HepG2 (cell line): Measurements from ENCODE around the gene DDX17. TPM values are rescaled to one million over a fixed set of nuclear protein-coding genes. Genes with fewer than 3 reads are reported as not detected.

Experiments used
- AKAP8 ChIP-seq: sonication (generic); formaldehyde crosslinking; IDR thresholded peaks from 2 replicates; pipeline ENCODE4 v1.5.1; 2020; ENCODE audit warnings: mild to moderate bottlenecking, missing genetic modification reagents
- ETV5 ChIP-seq: IDR thresholded peaks from 2 replicates; pipeline ENCODE4 v1.6.1; 2018; ENCODE audit warnings: missing biosample characterization, missing genetic modification reagents, inconsistent platforms, borderline replicate concordance
- GATAD1 ChIP-seq: IDR thresholded peaks from 2 replicates; pipeline ENCODE4 v1.6.1; 2016; ENCODE audit warnings: missing genetic modification reagents, missing compliant biosample characterization
- GATAD2A ChIP-seq: IDR thresholded peaks from 2 replicates; pipeline ENCODE4 v1.6.1; 2016
- HOXA9 ChIP-seq: sonication (generic); formaldehyde crosslinking; IDR thresholded peaks from 2 replicates; pipeline ENCODE4 v1.8.1; 2022; ENCODE audit warnings: missing genetic modification reagents, mild to moderate bottlenecking, moderate library complexity, borderline replicate concordance
- IKZF4 ChIP-seq: sonication (generic); formaldehyde crosslinking; IDR thresholded peaks from 2 replicates; pipeline ENCODE4 v1.5.1; 2020; ENCODE audit warnings: borderline replicate concordance, mild to moderate bottlenecking, low read depth, missing genetic modification reagents; ENCODE audit errors: not compliant biosample characterization
- ISL2 ChIP-seq: sonication (generic); formaldehyde crosslinking; IDR thresholded peaks from 2 replicates; pipeline ENCODE4 v1.5.0; 2020; ENCODE audit warnings: missing genetic modification reagents
- KDM1A ChIP-seq: IDR thresholded peaks from 2 replicates; pipeline ENCODE4 v1.6.1; 2016; ENCODE audit warnings: missing compliant biosample characterization
- MED1 ChIP-seq: sonication (generic); formaldehyde crosslinking; IDR thresholded peaks from 2 replicates; pipeline ENCODE4 v1.4.0; 2020; ENCODE audit warnings: missing genetic modification reagents
- MTA1 ChIP-seq: sonication (generic); formaldehyde crosslinking; IDR thresholded peaks from 2 replicates; pipeline ENCODE4 v1.4.0; 2020; ENCODE audit warnings: missing genetic modification reagents, mild to moderate bottlenecking, borderline replicate concordance
- NONO ChIP-seq, 2 experiments: fragments of 450-650 bp in 1 of 2; sonication (generic) in 1 of 2; formaldehyde crosslinking in 1 of 2; IDR thresholded peaks in 1 of 2; conservative IDR thresholded peaks in 1 of 2; 2 replicates each; pipeline versions ENCODE4 v1.6.1 to v1.8.0; 2017 to 2022; ENCODE audit warnings: mild to moderate bottlenecking in 1 of 2, missing genetic modification reagents in 1 of 2, moderate library complexity in 1 of 2
- NR2F6 ChIP-seq, 2 experiments: IDR thresholded peaks; 2 replicates each; pipeline ENCODE4 v1.6.1; 2016; ENCODE audit warnings: antibody characterized with exemption in 1 of 2, mild to moderate bottlenecking in 1 of 2
- POLR2G ChIP-seq: fragments of 200-400 bp; formaldehyde crosslinking; IDR thresholded peaks from 2 replicates; pipeline ENCODE4 v1.6.1; 2018; ENCODE audit warnings: mild to moderate bottlenecking, low read depth, low read length, moderate library complexity
- RFXAP ChIP-seq: sonication (generic); formaldehyde crosslinking; IDR thresholded peaks from 2 replicates; pipeline ENCODE4 v1.4.0; 2020; ENCODE audit warnings: missing genetic modification reagents, borderline replicate concordance
- SALL1 ChIP-seq: sonication (generic); formaldehyde crosslinking; IDR thresholded peaks from 2 replicates; pipeline ENCODE4 v1.8.0; 2022; ENCODE audit warnings: mild to moderate bottlenecking, missing genetic modification reagents
- SAP130 ChIP-seq: IDR thresholded peaks from 2 replicates; pipeline ENCODE4 v1.6.1; 2016; ENCODE audit warnings: low read depth
- SP1 ChIP-seq, 2 experiments: fragments of 450-650 bp in 1 of 2; sonication (generic) in 1 of 2; formaldehyde crosslinking in 1 of 2; IDR thresholded peaks; 2 replicates each; pipeline versions ENCODE4 v1.4.0 to v1.6.1; 2016 to 2020; ENCODE audit warnings: missing genetic modification reagents in 1 of 2
- SP140L ChIP-seq: sonication (generic); formaldehyde crosslinking; IDR thresholded peaks from 2 replicates; pipeline ENCODE4 v1.4.0; 2020; ENCODE audit warnings: missing genetic modification reagents, borderline replicate concordance
- STAG1 ChIP-seq: sonication (generic); formaldehyde crosslinking; IDR thresholded peaks from 2 replicates; pipeline ENCODE4 v1.4.0; 2020; ENCODE audit warnings: missing genetic modification reagents
- TBX2 ChIP-seq: sonication (generic); formaldehyde crosslinking; IDR thresholded peaks from 2 replicates; pipeline ENCODE4 v1.5.0; 2020; ENCODE audit warnings: missing genetic modification reagents, mild to moderate bottlenecking, borderline replicate concordance
- TFAP4 ChIP-seq: sonication (generic); IDR thresholded peaks from 2 replicates; pipeline ENCODE4 v1.6.1; 2016; ENCODE audit warnings: low read depth, borderline replicate concordance
- ZNF232 ChIP-seq: sonication (generic); formaldehyde crosslinking; IDR thresholded peaks from 2 replicates; pipeline ENCODE4 v1.4.0; 2020; ENCODE audit warnings: missing genetic modification reagents, borderline replicate concordance
- ZNF331 ChIP-seq: sonication (generic); formaldehyde crosslinking; IDR thresholded peaks from 2 replicates; pipeline ENCODE4 v1.4.0; 2020; ENCODE audit warnings: missing genetic modification reagents
- ZNF383 ChIP-seq: sonication (generic); formaldehyde crosslinking; IDR thresholded peaks from 2 replicates; pipeline ENCODE4 v1.4.0; 2020; ENCODE audit warnings: missing genetic modification reagents, mild to moderate bottlenecking, borderline replicate concordance
- ZNF609 ChIP-seq: sonication (generic); formaldehyde crosslinking; IDR thresholded peaks from 2 replicates; pipeline ENCODE4 v1.4.0; 2020; ENCODE audit warnings: mild to moderate bottlenecking, missing genetic modification reagents, borderline replicate concordance
- ZNF784 ChIP-seq: sonication (generic); formaldehyde crosslinking; IDR thresholded peaks from 2 replicates; pipeline ENCODE4 v1.5.1; 2020; ENCODE audit warnings: missing genetic modification reagents, mild to moderate bottlenecking, borderline replicate concordance
- polyA plus RNA-seq, 8 experiments: library from polyadenylated mRNA; depleted of rRNA in 3 of 8; stranded (reverse) in 7 of 8; unstranded in 1 of 8; fragments of >200 nt; fragmentation: Illumina TruSeq in 4 of 8; extraction: Trizol in 4 of 8; gene quantifications; 2 replicates each; pipeline versions ENCODE4 v1.2.1 to v1.2.3, GENCODE V29; 2011 to 2016; ENCODE audit warnings: low read depth in 4 of 8, missing spikeins in 1 of 8, mixed read lengths in 1 of 8; ENCODE audit not compliant: insufficient read depth in 1 of 8
- total RNA-seq, 5 experiments: library from RNA; depleted of rRNA; stranded (reverse); fragments of >200 nt; fragmentation: Illumina TruSeq; extraction: Trizol; gene quantifications; 2 replicates each; pipeline ENCODE4 v1.2.3, GENCODE V29; 2016; ENCODE audit warnings: low read depth in 1 of 5

DDX17 gene
- total and polyA plus RNA-seq, 2 of the 13 experiments (the other 11 are each of a cell fraction or from before 2014, with no cell fraction given) = 238 to 344 TPM

GRCh38 chr22:38513063-38513462 is 7.0 kb upstream of the DDX17 start (continued):
- peak; percentile 37; the same call in 1 of the 2 replicates for TF ChIP-seq ETV5
- no peak for TF ChIP-seq GATAD2A
- TF ChIP-seq ZNF609 = no peak
- TF ChIP-seq SP1 (IDR thresholded peaks at IDR 0.05) = no peak
- no peak for TF ChIP-seq SP1 (CRISPR knock-in tag; IDR thresholded peaks at IDR 0.05)
- no peak for TF ChIP-seq ZNF232 (CRISPR knock-in tag)
- no peak for TF ChIP-seq KDM1A
- 0 out of 2 replicates have a peak, but pooled peaks have one; percentile 20 for TF ChIP-seq GATAD1
- TF ChIP-seq MTA1 (CRISPR knock-in tag) = no peak
- peak; percentile 25; the same call in 1 of the 2 replicates for TF ChIP-seq SALL1 (CRISPR knock-in tag)
- no peak for TF ChIP-seq HOXA9 (CRISPR knock-in tag)
- TF ChIP-seq TFAP4 = no peak
- no peak for TF ChIP-seq AKAP8 (CRISPR knock-in tag)
- TF ChIP-seq TBX2 (CRISPR knock-in tag) = 0 out of 2 replicates have a peak, but pooled peaks have one; percentile 21
- TF ChIP-seq STAG1 (CRISPR knock-in tag) = peak; percentile 76
- TF ChIP-seq IKZF4 (CRISPR knock-in tag) = no peak
- no peak for TF ChIP-seq NONO (IDR thresholded peaks at IDR 0.05)
- TF ChIP-seq NONO (CRISPR knock-in tag; conservative IDR thresholded peaks at IDR 0.05) = no peak
- TF ChIP-seq ISL2 = no peak
- TF ChIP-seq POLR2G = no peak
- no peak for TF ChIP-seq NR2F6 (IDR thresholded peaks at IDR 0.05)
- peak; percentile 17; the same call in 1 of the 2 replicates for TF ChIP-seq NR2F6 (CRISPR knock-in tag; IDR thresholded peaks at IDR 0.05)
- TF ChIP-seq MED1 (CRISPR knock-in tag) = no peak
- TF ChIP-seq ZNF331 (CRISPR knock-in tag) = peak; percentile 33; the same call in 1 of the 2 replicates
- TF ChIP-seq RFXAP (CRISPR knock-in tag) = no peak
- peak; percentile 42 for TF ChIP-seq SAP130
- no peak for TF ChIP-seq SP140L
- no peak for TF ChIP-seq ZNF383 (CRISPR knock-in tag)
- no peak for TF ChIP-seq ZNF784 (CRISPR knock-in tag)
